Astrocyte (in vitro differentiated cells and primary cell): ENCODE measurements around the gene BTNL9. TPM values are rescaled to one million over a fixed set of nuclear protein-coding genes. Genes with fewer than 3 reads are reported as not detected.

Source experiments
- DNase-seq: peaks from one replicate; pipeline ENCODE4 v3.0.0-alpha.2; 2010; ENCODE audit warnings: low read depth
- FAIRE-seq: peaks from 2 replicates; lab custom pipeline; 2011; peaks lifted over from hg19 to GRCh38; lab: Jason Lieb, UNC
- H2AFZ ChIP-seq: 2 replicates; pipeline ENCODE4 v1.6.0; 2012; ENCODE audit warnings: low read depth, low read length, inconsistent platforms
- H3K27ac ChIP-seq: 2 replicates; pipeline ENCODE4 v1.5.1; 2011; ENCODE audit warnings: low read depth, low read length, inconsistent platforms
- H3K27me3 ChIP-seq: 2 replicates; pipeline ENCODE4 v1.6.0; 2011; ENCODE audit warnings: low read length, inconsistent platforms; ENCODE audit not compliant: insufficient read depth
- H3K36me3 ChIP-seq: 2 replicates; pipeline ENCODE4 v1.5.1; 2011; ENCODE audit warnings: low read length, inconsistent platforms; ENCODE audit not compliant: insufficient read depth
- H3K4me1 ChIP-seq: 2 replicates; pipeline ENCODE4 v1.5.1; 2011; ENCODE audit warnings: low read length, inconsistent platforms; ENCODE audit not compliant: insufficient read depth
- H3K4me2 ChIP-seq: 2 replicates; pipeline ENCODE4 v1.6.0; 2012; ENCODE audit warnings: low read length, inconsistent platforms
- H3K4me3 ChIP-seq: 2 replicates; pipeline ENCODE4 v1.5.1; 2011; ENCODE audit warnings: low read depth, mild to moderate bottlenecking, low read length, inconsistent platforms; ENCODE audit not compliant: insufficient read depth
- H3K79me2 ChIP-seq: 2 replicates; pipeline ENCODE4 v1.6.0; 2012; ENCODE audit warnings: mild to moderate bottlenecking, low read length, inconsistent platforms; ENCODE audit not compliant: insufficient read depth
- H3K9ac ChIP-seq: 2 replicates; pipeline ENCODE4 v1.6.0; 2012; ENCODE audit warnings: mild to moderate bottlenecking, low read length, inconsistent platforms
- H3K9me3 ChIP-seq: 2 replicates; pipeline ENCODE4 v1.5.1; 2012; ENCODE audit warnings: low read depth, mild to moderate bottlenecking, low read length, inconsistent platforms; ENCODE audit not compliant: insufficient read depth
- H4K20me1 ChIP-seq: 2 replicates; pipeline ENCODE4 v1.6.0; 2012; ENCODE audit warnings: low read length, inconsistent platforms; ENCODE audit not compliant: insufficient read depth
- H3K27ac Mint-ChIP-seq: one replicate; pipeline ENCODE4 v1.8.0; 2021; ENCODE audit warnings: mild to moderate bottlenecking, mixed read lengths; ENCODE audit not compliant: unreplicated experiment
- H3K27me3 Mint-ChIP-seq: one replicate; pipeline ENCODE4 v1.8.0; 2021; ENCODE audit warnings: low read depth, mixed read lengths; ENCODE audit not compliant: unreplicated experiment
- H3K36me3 Mint-ChIP-seq: one replicate; pipeline ENCODE4 v1.8.0; 2021; ENCODE audit warnings: low read depth, mixed read lengths; ENCODE audit not compliant: unreplicated experiment
- H3K4me1 Mint-ChIP-seq: one replicate; pipeline ENCODE4 v1.8.0; 2021; ENCODE audit warnings: low read depth, mixed read lengths; ENCODE audit not compliant: unreplicated experiment
- H3K4me3 Mint-ChIP-seq: one replicate; pipeline ENCODE4 v1.8.0; 2021; ENCODE audit warnings: mild to moderate bottlenecking, moderate library complexity, mixed read lengths; ENCODE audit not compliant: unreplicated experiment
- H3K9me3 Mint-ChIP-seq: one replicate; pipeline ENCODE4 v1.8.0; 2021; ENCODE audit warnings: mild to moderate bottlenecking, mixed read lengths; ENCODE audit not compliant: unreplicated experiment
- EZH2 ChIP-seq: IDR thresholded peaks from 2 replicates; pipeline ENCODE4 v1.6.1; 2012; ENCODE audit warnings: mild to moderate bottlenecking, low read length, inconsistent platforms; ENCODE audit not compliant: insufficient read depth
- total RNA-seq: library from RNA; stranded (reverse); gene quantifications from 2 replicates; pipeline ENCODE4 v1.2.1, GENCODE V29; 2021
- TF ChIP-seq, protein P1 (sequence below): IDR thresholded peaks from 2 replicates; pipeline ENCODE4 v1.5.1; 2011; ENCODE audit warnings: low read depth, mild to moderate bottlenecking, inconsistent platforms, low read length, moderate library complexity; ENCODE audit not compliant: insufficient read depth

The BTNL9 gene
- total RNA-seq, 1 donor from 2014 or later, result not detected

DNA sequence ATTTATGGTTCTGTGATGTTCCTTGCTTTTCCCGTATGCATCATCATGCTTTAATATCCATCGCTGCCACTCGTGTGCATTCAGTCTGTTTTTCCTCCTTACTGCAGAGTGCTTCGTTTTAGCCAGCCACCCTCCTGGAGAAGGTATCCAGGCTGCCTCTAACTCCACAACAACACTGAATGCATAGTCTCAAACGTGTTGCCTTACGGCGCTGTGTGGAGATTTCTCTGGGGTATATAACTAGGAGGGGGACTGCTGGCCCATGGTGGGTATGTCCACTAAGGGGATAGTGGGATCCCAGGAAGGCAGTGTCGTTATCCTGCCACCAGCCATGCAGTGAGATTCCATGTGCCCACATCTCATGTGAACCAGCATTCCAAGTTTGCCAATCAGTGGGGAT, 16.4 kb downstream of the BTNL9 start:
- FAIRE-seq (no peak), DNase-seq (no peak)
- H3K9ac ChIP-seq, result no peak overlapping the region

GRCh38 chr5:181058321-181058720, 18.3 kb downstream of the BTNL9 start:
- H3K27ac Mint-ChIP-seq, result no peak overlapping the region
- H3K9me3 ChIP-seq, result no peaks in the 10 kb centered on the region
- H3K27me3 Mint-ChIP-seq, result peaks cover 94% of the 10 kb centered on the region
- H3K79me2 ChIP-seq, result no peaks in the 10 kb centered on the region
- H3K4me2 ChIP-seq, result no peak overlapping the region
- no peak for FAIRE-seq
- H3K4me3 ChIP-seq, result no peak overlapping the region
- H3K9me3 Mint-ChIP-seq, result peaks cover 14% of the 10 kb centered on the region
- H3K27me3 ChIP-seq, result peaks cover 40% of the 10 kb centered on the region
- peaks cover 3% of the 10 kb centered on the region for H3K4me1 Mint-ChIP-seq
- TF ChIP-seq, protein P1, sequence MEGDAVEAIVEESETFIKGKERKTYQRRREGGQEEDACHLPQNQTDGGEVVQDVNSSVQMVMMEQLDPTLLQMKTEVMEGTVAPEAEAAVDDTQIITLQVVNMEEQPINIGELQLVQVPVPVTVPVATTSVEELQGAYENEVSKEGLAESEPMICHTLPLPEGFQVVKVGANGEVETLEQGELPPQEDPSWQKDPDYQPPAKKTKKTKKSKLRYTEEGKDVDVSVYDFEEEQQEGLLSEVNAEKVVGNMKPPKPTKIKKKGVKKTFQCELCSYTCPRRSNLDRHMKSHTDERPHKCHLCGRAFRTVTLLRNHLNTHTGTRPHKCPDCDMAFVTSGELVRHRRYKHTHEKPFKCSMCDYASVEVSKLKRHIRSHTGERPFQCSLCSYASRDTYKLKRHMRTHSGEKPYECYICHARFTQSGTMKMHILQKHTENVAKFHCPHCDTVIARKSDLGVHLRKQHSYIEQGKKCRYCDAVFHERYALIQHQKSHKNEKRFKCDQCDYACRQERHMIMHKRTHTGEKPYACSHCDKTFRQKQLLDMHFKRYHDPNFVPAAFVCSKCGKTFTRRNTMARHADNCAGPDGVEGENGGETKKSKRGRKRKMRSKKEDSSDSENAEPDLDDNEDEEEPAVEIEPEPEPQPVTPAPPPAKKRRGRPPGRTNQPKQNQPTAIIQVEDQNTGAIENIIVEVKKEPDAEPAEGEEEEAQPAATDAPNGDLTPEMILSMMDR, result no peak
- no peak for TF ChIP-seq EZH2
- H4K20me1 ChIP-seq, result no peaks in the 10 kb centered on the region
- no peak overlapping the region for H3K9ac ChIP-seq
- H3K36me3 Mint-ChIP-seq, result peaks cover 4% of the 10 kb centered on the region
- no peak overlapping the region for H2AFZ ChIP-seq
- no peak overlapping the region for H3K27ac ChIP-seq
- H3K4me3 Mint-ChIP-seq, result no peak overlapping the region
- H3K36me3 ChIP-seq, result no peaks in the 10 kb centered on the region
- H3K4me1 ChIP-seq, result no peaks in the 10 kb centered on the region
- no peak for DNase-seq

More for the DNA sequence above, 16.4 kb downstream of the BTNL9 start:
- H3K27ac ChIP-seq, result no peak overlapping the region
- Mint-ChIP-seq H3K36me3 (no peaks in the 10 kb centered on the region), H3K4me3 (no peak overlapping the region), H3K27me3 (peaks cover 89% of the 10 kb centered on the region), H3K27ac (no peak overlapping the region), H3K9me3 (peaks cover 9% of the 10 kb centered on the region), H3K4me1 (peaks cover 3% of the 10 kb centered on the region)
- no peak for TF ChIP-seq EZH2
- TF ChIP-seq, protein P1, result no peak
- no peak overlapping the region for H3K4me3 ChIP-seq
- H3K4me1 ChIP-seq, result no peaks in the 10 kb centered on the region
- H3K79me2 ChIP-seq, result no peaks in the 10 kb centered on the region
- no peaks in the 10 kb centered on the region for H3K36me3 ChIP-seq
- H3K27me3 ChIP-seq, result peaks cover 52% of the 10 kb centered on the region
- no peaks in the 10 kb centered on the region for H4K20me1 ChIP-seq
- H3K4me2 ChIP-seq, result no peak overlapping the region
- H2AFZ ChIP-seq, result no peak overlapping the region
- H3K9me3 ChIP-seq, result no peaks in the 10 kb centered on the region

DNA sequence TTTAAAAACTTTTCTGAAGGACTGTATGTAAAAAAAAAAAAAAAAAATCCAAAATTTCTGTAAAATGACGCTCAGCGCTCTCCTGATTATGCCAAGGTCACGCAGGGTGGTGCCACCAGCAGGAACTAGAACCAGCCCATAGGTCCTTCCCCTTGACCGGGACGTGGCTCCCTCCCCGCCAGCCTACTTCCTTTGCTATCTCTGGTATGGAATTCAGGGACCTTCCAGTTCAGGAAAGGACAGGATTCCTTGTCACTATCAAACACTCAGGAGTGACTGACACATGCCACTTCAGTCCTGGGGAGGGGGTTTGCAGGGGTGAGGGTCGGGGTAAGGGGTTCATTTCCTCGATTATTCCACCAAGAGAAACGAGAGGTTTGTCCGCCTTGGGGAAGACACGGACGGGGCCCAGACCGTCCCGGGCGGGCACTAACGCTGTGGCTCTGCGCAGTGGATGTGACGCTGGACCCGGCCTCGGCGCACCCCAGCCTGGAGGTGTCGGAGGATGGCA, 18.8 kb downstream of the BTNL9 start:
- Histone ChIP-seq H3K9me3 (no peaks in the 10 kb centered on the region), H3K4me2 (no peak overlapping the region), H4K20me1 (no peaks in the 10 kb centered on the region), H3K79me2 (no peaks in the 10 kb centered on the region), H3K27ac (no peak overlapping the region), H2AFZ (no peak overlapping the region), H3K9ac (no peak overlapping the region), H3K4me3 (no peak overlapping the region), H3K4me1 (no peaks in the 10 kb centered on the region), H3K27me3 (peaks cover 35% of the 10 kb centered on the region), H3K36me3 (no peaks in the 10 kb centered on the region)
- peaks cover 14% of the 10 kb centered on the region for H3K9me3 Mint-ChIP-seq
- no peak for DNase-seq
- H3K27me3 Mint-ChIP-seq, result peaks cover 92% of the 10 kb centered on the region
- no peak overlapping the region for H3K27ac Mint-ChIP-seq
- no peak overlapping the region for H3K4me3 Mint-ChIP-seq
- TF ChIP-seq EZH2, result no peak
- TF ChIP-seq, protein P1, result no peak
- no peaks in the 10 kb centered on the region for H3K4me1 Mint-ChIP-seq
- peaks cover 4% of the 10 kb centered on the region for H3K36me3 Mint-ChIP-seq
- no peak for FAIRE-seq
